Esophagus muscularis mucosa (tissue), 3 donors: Measurements from ENCODE around the gene VAT1.

Experiments
- POLR2A ChIP-seq: fragments of 450-650 bp; IDR thresholded peaks from one replicate; pipeline ENCODE4 v1.6.1; 2017; ENCODE audit warnings: antibody characterized with exemption, moderate library complexity, mild to moderate bottlenecking, low read depth
- POLR2AphosphoS5 ChIP-seq, 2 donors: sonication (generic); formaldehyde crosslinking; IDR thresholded peaks; one replicate each; pipeline ENCODE4 v1.6.1; 2017; ENCODE audit warnings: antibody characterized with exemption in 2 of 2
- TF ChIP-seq, protein P1 (sequence below), 3 experiments: fragments of 200-600 bp in 2 of 3; fragments of 450-650 bp in 1 of 3; sonication (generic) in 2 of 3; IDR thresholded peaks; one replicate each; pipeline ENCODE4 v1.5.1; 2017 to 2019; ENCODE audit warnings: antibody characterized with exemption in 3 of 3, mild to moderate bottlenecking in 2 of 3, moderate library complexity in 1 of 3

- TF ChIP-seq, protein P1, sequence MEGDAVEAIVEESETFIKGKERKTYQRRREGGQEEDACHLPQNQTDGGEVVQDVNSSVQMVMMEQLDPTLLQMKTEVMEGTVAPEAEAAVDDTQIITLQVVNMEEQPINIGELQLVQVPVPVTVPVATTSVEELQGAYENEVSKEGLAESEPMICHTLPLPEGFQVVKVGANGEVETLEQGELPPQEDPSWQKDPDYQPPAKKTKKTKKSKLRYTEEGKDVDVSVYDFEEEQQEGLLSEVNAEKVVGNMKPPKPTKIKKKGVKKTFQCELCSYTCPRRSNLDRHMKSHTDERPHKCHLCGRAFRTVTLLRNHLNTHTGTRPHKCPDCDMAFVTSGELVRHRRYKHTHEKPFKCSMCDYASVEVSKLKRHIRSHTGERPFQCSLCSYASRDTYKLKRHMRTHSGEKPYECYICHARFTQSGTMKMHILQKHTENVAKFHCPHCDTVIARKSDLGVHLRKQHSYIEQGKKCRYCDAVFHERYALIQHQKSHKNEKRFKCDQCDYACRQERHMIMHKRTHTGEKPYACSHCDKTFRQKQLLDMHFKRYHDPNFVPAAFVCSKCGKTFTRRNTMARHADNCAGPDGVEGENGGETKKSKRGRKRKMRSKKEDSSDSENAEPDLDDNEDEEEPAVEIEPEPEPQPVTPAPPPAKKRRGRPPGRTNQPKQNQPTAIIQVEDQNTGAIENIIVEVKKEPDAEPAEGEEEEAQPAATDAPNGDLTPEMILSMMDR (IDR thresholded peaks at IDR 0.05): no peak
- no peak for TF ChIP-seq POLR2AphosphoS5 (IDR thresholded peaks at IDR 0.05)
- TF ChIP-seq POLR2A: no peak
Measured at GRCh38 chr17:43070872-43071271, 48.7 kb upstream of the VAT1 start.
